Astrocyte (in vitro differentiated cells and primary cell): ENCODE measurements around the gene OSCP1. TPM values are rescaled to one million over a fixed set of nuclear protein-coding genes. Genes with fewer than 3 reads are reported as not detected.
A peak's percentile ranks its signal among the peaks of the same experiment; 100 is the strongest.

ENCODE experiments used
- DNase-seq: peaks from one replicate; pipeline ENCODE4 v3.0.0-alpha.2; 2010; ENCODE audit warnings: low read depth
- FAIRE-seq: peaks from 2 replicates; lab custom pipeline; 2011; peaks lifted over from hg19 to GRCh38; lab: Jason Lieb, UNC
- H2AFZ ChIP-seq: 2 replicates; pipeline ENCODE4 v1.6.0; 2012; ENCODE audit warnings: low read depth, low read length, inconsistent platforms
- H3K27ac ChIP-seq: 2 replicates; pipeline ENCODE4 v1.5.1; 2011; ENCODE audit warnings: low read depth, low read length, inconsistent platforms
- H3K27me3 ChIP-seq: 2 replicates; pipeline ENCODE4 v1.6.0; 2011; ENCODE audit warnings: low read length, inconsistent platforms; ENCODE audit not compliant: insufficient read depth
- H3K36me3 ChIP-seq: 2 replicates; pipeline ENCODE4 v1.5.1; 2011; ENCODE audit warnings: low read length, inconsistent platforms; ENCODE audit not compliant: insufficient read depth
- H3K4me1 ChIP-seq: 2 replicates; pipeline ENCODE4 v1.5.1; 2011; ENCODE audit warnings: low read length, inconsistent platforms; ENCODE audit not compliant: insufficient read depth
- H3K4me2 ChIP-seq: 2 replicates; pipeline ENCODE4 v1.6.0; 2012; ENCODE audit warnings: low read length, inconsistent platforms
- H3K4me3 ChIP-seq: 2 replicates; pipeline ENCODE4 v1.5.1; 2011; ENCODE audit warnings: low read depth, mild to moderate bottlenecking, low read length, inconsistent platforms; ENCODE audit not compliant: insufficient read depth
- H3K79me2 ChIP-seq: 2 replicates; pipeline ENCODE4 v1.6.0; 2012; ENCODE audit warnings: mild to moderate bottlenecking, low read length, inconsistent platforms; ENCODE audit not compliant: insufficient read depth
- H3K9ac ChIP-seq: 2 replicates; pipeline ENCODE4 v1.6.0; 2012; ENCODE audit warnings: mild to moderate bottlenecking, low read length, inconsistent platforms
- H3K9me3 ChIP-seq: 2 replicates; pipeline ENCODE4 v1.5.1; 2012; ENCODE audit warnings: low read depth, mild to moderate bottlenecking, low read length, inconsistent platforms; ENCODE audit not compliant: insufficient read depth
- H4K20me1 ChIP-seq: 2 replicates; pipeline ENCODE4 v1.6.0; 2012; ENCODE audit warnings: low read length, inconsistent platforms; ENCODE audit not compliant: insufficient read depth
- H3K27ac Mint-ChIP-seq: one replicate; pipeline ENCODE4 v1.8.0; 2021; ENCODE audit warnings: mild to moderate bottlenecking, mixed read lengths; ENCODE audit not compliant: unreplicated experiment
- H3K27me3 Mint-ChIP-seq: one replicate; pipeline ENCODE4 v1.8.0; 2021; ENCODE audit warnings: low read depth, mixed read lengths; ENCODE audit not compliant: unreplicated experiment
- H3K36me3 Mint-ChIP-seq: one replicate; pipeline ENCODE4 v1.8.0; 2021; ENCODE audit warnings: low read depth, mixed read lengths; ENCODE audit not compliant: unreplicated experiment
- H3K4me1 Mint-ChIP-seq: one replicate; pipeline ENCODE4 v1.8.0; 2021; ENCODE audit warnings: low read depth, mixed read lengths; ENCODE audit not compliant: unreplicated experiment
- H3K4me3 Mint-ChIP-seq: one replicate; pipeline ENCODE4 v1.8.0; 2021; ENCODE audit warnings: mild to moderate bottlenecking, moderate library complexity, mixed read lengths; ENCODE audit not compliant: unreplicated experiment
- H3K9me3 Mint-ChIP-seq: one replicate; pipeline ENCODE4 v1.8.0; 2021; ENCODE audit warnings: mild to moderate bottlenecking, mixed read lengths; ENCODE audit not compliant: unreplicated experiment
- CTCF ChIP-seq: IDR thresholded peaks from 2 replicates; pipeline ENCODE4 v1.5.1; 2011; ENCODE audit warnings: low read depth, mild to moderate bottlenecking, inconsistent platforms, low read length, moderate library complexity; ENCODE audit not compliant: insufficient read depth
- EZH2 ChIP-seq: IDR thresholded peaks from 2 replicates; pipeline ENCODE4 v1.6.1; 2012; ENCODE audit warnings: mild to moderate bottlenecking, low read length, inconsistent platforms; ENCODE audit not compliant: insufficient read depth
- total RNA-seq: library from RNA; stranded (reverse); gene quantifications from 2 replicates; pipeline ENCODE4 v1.2.1, GENCODE V29; 2021

OSCP1 gene
- total RNA-seq, 1 donor from 2014 or later: 6.3 TPM

GRCh38 chr1:36385410-36386264 lies 64.6 kb downstream of the OSCP1 start, which contains the start of gene STK40:
TSS of gene STK40 (minus strand) at chr1:36385924. CDS start at chr1:36361332, 24,592 bp downstream.
- no peak for FAIRE-seq
- Histone ChIP-seq H3K36me3 (no peaks in the 10 kb centered on the region), H3K27me3 (no peaks in the 10 kb centered on the region), H3K4me2 (peak within 1 kb of the TSS; percentile 99), H4K20me1 (peaks cover 46% of the 10 kb centered on the region), H3K9ac (peak within 1 kb of the TSS; percentile 97), H3K79me2 (peaks cover 49% of the 10 kb centered on the region), H2AFZ (peak within 1 kb of the TSS; percentile 48), H3K4me1 (peaks cover 28% of the 10 kb centered on the region), H3K27ac (peak within 1 kb of the TSS; percentile 100), H3K9me3 (no peaks in the 10 kb centered on the region), H3K4me3 (peak within 1 kb of the TSS; percentile 96)
- H3K9me3 Mint-ChIP-seq: no peaks in the 10 kb centered on the region
- peaks cover 41% of the 10 kb centered on the region for H3K4me1 Mint-ChIP-seq
- TF ChIP-seq CTCF (no peak), EZH2 (no peak)
- H3K4me3 Mint-ChIP-seq: peak within 1 kb of the TSS; percentile 90
- DNase-seq: peak; percentile 99
- H3K27ac Mint-ChIP-seq: peak within 1 kb of the TSS; percentile 100
- H3K27me3 Mint-ChIP-seq: no peaks in the 10 kb centered on the region
- peaks cover 12% of the 10 kb centered on the region for H3K36me3 Mint-ChIP-seq

GRCh38 chr1:36384542-36385409 lies 65.5 kb downstream of the OSCP1 start:
- FAIRE-seq (no peak), DNase-seq (no peak)
- Mint-ChIP-seq H3K27me3 (no peaks in the 10 kb centered on the region), H3K27ac (peak overlapping the region; percentile 83), H3K36me3 (peaks cover 4% of the 10 kb centered on the region), H3K4me1 (peaks cover 40% of the 10 kb centered on the region), H3K9me3 (no peaks in the 10 kb centered on the region), H3K4me3 (peak overlapping the region; percentile 90)
- Histone ChIP-seq H3K36me3 (no peaks in the 10 kb centered on the region), H3K27me3 (no peaks in the 10 kb centered on the region), H4K20me1 (peaks cover 55% of the 10 kb centered on the region), H3K9ac (peak overlapping the region; percentile 97), H3K79me2 (peaks cover 58% of the 10 kb centered on the region), H3K27ac (peak overlapping the region; percentile 85), H2AFZ (peak overlapping the region; percentile 48), H3K4me3 (peak overlapping the region; percentile 96), H3K4me1 (peaks cover 28% of the 10 kb centered on the region), H3K4me2 (peak overlapping the region; percentile 97), H3K9me3 (no peaks in the 10 kb centered on the region)
- TF ChIP-seq EZH2 (no peak), CTCF (no peak)
